PC-3 (cell line): ENCODE measurements around the gene LCE1D. TPM values are rescaled to one million over a fixed set of nuclear protein-coding genes. Genes with fewer than 3 reads are reported as not detected.

Experiments used
- ATAC-seq: fragments of 200-7000 bp; cut with Tn5 transposase; 2 replicates; pipeline ENCODE4 v1.9.1; 2020; ENCODE audit warnings: mild to moderate bottlenecking, moderate library complexity
- Bru-seq: library from RNA; stranded (reverse); fragments of 400-500 nt; gene quantifications from one replicate; lab custom pipeline; 2021; lab: Mats Ljungman, UMichigan
- BruChase-seq, 2 experiments: library from RNA; stranded (reverse); fragments of 400-500 nt; gene quantifications; one replicate each; lab custom pipeline; 2021; lab: Mats Ljungman, UMichigan
- BruUV-seq: library from RNA; stranded (reverse); fragments of 400-500 nt; replicated peaks from 2 replicates; lab custom pipeline; 2021; lab: Mats Ljungman, UMichigan
- CTCF ChIA-PET: fragments of 300-600 bp; sonication (Branson Sonifier 250); formaldehyde crosslinking; loops from one replicate; lab custom pipeline; 2022; ENCODE audit warnings: antibody characterized with exemption; lab: Charles Lee
- POLR2A ChIA-PET: fragments of 300-600 bp; sonication (Branson Sonifier 250); formaldehyde crosslinking; loops from one replicate; lab custom pipeline; 2022; ENCODE audit warnings: antibody characterized with exemption; ENCODE audit not compliant: unreplicated experiment; lab: Charles Lee
- DNase-seq: peaks from one replicate; pipeline ENCODE4 v3.0.0-alpha.2; 2015
- H2AFZ ChIP-seq: fragments of 300-600 bp; sonication (generic); 2 replicates; pipeline ENCODE4 v1.6.0; 2016; ENCODE audit warnings: antibody characterized with exemption, low read length
- H3F3A ChIP-seq: fragments of 300-600 bp; sonication (generic); one replicate; pipeline ENCODE4 v1.6.0; 2017; ENCODE audit warnings: antibody characterized with exemption, low read length, control low read depth, mild to moderate bottlenecking; ENCODE audit not compliant: unreplicated experiment
- H3K27ac ChIP-seq: fragments of 300-600 bp; sonication (generic); 2 replicates; pipeline ENCODE4 v1.5.1; 2016; ENCODE audit warnings: mild to moderate bottlenecking, low read length
- H3K27me3 ChIP-seq: fragments of 300-600 bp; sonication (generic); 2 replicates; pipeline ENCODE4 v1.6.1; 2016; ENCODE audit warnings: low read length, mixed read lengths
- H3K36me3 ChIP-seq: fragments of 300-600 bp; sonication (generic); 2 replicates; pipeline ENCODE4 v1.6.1; 2016; ENCODE audit warnings: low read depth, mixed run types, low read length, mixed read lengths
- H3K4me1 ChIP-seq: fragments of 300-600 bp; sonication (generic); 2 replicates; pipeline ENCODE4 v1.5.1; 2016; ENCODE audit warnings: low read length; ENCODE audit not compliant: insufficient read depth
- H3K4me2 ChIP-seq: fragments of 300-600 bp; sonication (generic); 2 replicates; pipeline ENCODE4 v1.6.0; 2016; ENCODE audit warnings: low read length
- H3K4me3 ChIP-seq: fragments of 300-600 bp; sonication (generic); 2 replicates; pipeline ENCODE4 v1.5.1; 2016; ENCODE audit warnings: mild to moderate bottlenecking, low read length, mixed read lengths
- H3K79me2 ChIP-seq: fragments of 300-600 bp; sonication (generic); 2 replicates; pipeline ENCODE4 v1.6.1; 2017; ENCODE audit warnings: low read length, mixed read lengths
- H3K9ac ChIP-seq: fragments of 300-600 bp; sonication (generic); 2 replicates; pipeline ENCODE4 v1.6.0; 2016; ENCODE audit warnings: mild to moderate bottlenecking, low read length
- H3K9me2 ChIP-seq: fragments of 300-600 bp; sonication (generic); replicated peaks from 2 replicates; pipeline ENCODE4 v1.6.1; 2016; ENCODE audit warnings: mixed run types, low read length, mixed read lengths
- H3K9me3 ChIP-seq: fragments of 300-600 bp; sonication (generic); 2 replicates; pipeline ENCODE4 v1.6.1; 2016; ENCODE audit warnings: low read length, mixed read lengths
- H4K20me1 ChIP-seq: fragments of 300-600 bp; sonication (generic); 2 replicates; pipeline ENCODE4 v1.6.1; 2016; ENCODE audit warnings: low read length, mixed read lengths
- CTCF ChIP-seq: fragments of 300-600 bp; sonication (generic); conservative IDR thresholded peaks from 2 replicates; pipeline ENCODE4 v1.5.1; 2017; ENCODE audit warnings: antibody characterized with exemption, low read depth, mild to moderate bottlenecking, low read length
- EZH2 ChIP-seq: fragments of 300-600 bp; sonication (generic); IDR thresholded peaks from one replicate; pipeline ENCODE4 v1.6.1; 2017; ENCODE audit warnings: antibody characterized with exemption, mild to moderate bottlenecking, low read length; ENCODE audit not compliant: unreplicated experiment
- EZH2phosphoT487 ChIP-seq: fragments of 300-600 bp; sonication (generic); IDR thresholded peaks from 2 replicates; pipeline ENCODE4 v1.6.1; 2018; ENCODE audit warnings: mild to moderate bottlenecking, antibody characterized with exemption, low read length, borderline replicate concordance
- intact Hi-C: fragments of 100-400 bp; cut with micrococcal nuclease; formaldehyde crosslinking; loops from 2 replicates; pipeline ENCODE4 v1.9.0; 2023
- long read RNA-seq: library from polyadenylated mRNA; unstranded; transcript quantifications from one replicate; pipeline ENCODE4 v2.0.0, GENCODE V29; 2021; ENCODE audit not compliant: unreplicated experiment
- total RNA-seq: library from RNA; depleted of rRNA; stranded (reverse); fragments of >200 nt; gene quantifications from 2 replicates; pipeline ENCODE4 v1.2.3, GENCODE V29; 2014; rRNA removed

The LCE1D gene
- total RNA-seq (not detected in 2 replicates), Bru-seq, nascent RNA (not detected), BruChase-seq, experiment 1, labeled RNA remaining after a 6-hour chase (not detected), BruChase-seq, experiment 2, labeled RNA remaining after a 2-hour chase (not detected)
- long read RNA-seq, result 0 reads

- Histone ChIP-seq H3K9me2 (no peaks in the 10 kb centered on the region), H3F3A (no peaks in the 10 kb centered on the region), H3K36me3 (no peaks in the 10 kb centered on the region), H4K20me1 (no peaks in the 10 kb centered on the region), H3K4me2 (no peak within 1 kb of the TSS), H3K79me2 (no peaks in the 10 kb centered on the region), H3K9ac (no peak within 1 kb of the TSS), H2AFZ (no peak within 1 kb of the TSS), H3K4me1 (no peaks in the 10 kb centered on the region), H3K4me3 (no peak within 1 kb of the TSS), H3K9me3 (no peaks in the 10 kb centered on the region), H3K27me3 (peaks cover 5% of the 10 kb centered on the region; the same call in 1 of the 2 replicates), H3K27ac (no peak within 1 kb of the TSS)
- intact Hi-C loops, result no loop called here
- no peak for DNase-seq
- ChIA-PET CTCF (no interaction called here), POLR2A (no interaction called here)
- TF ChIP-seq EZH2 (no peak), CTCF (no peak), EZH2phosphoT487 (no peak)
- no TSS peak for BruUV-seq
- ATAC-seq, result no peak
Measured at GRCh38 chr1:152796421-152796820, at the start of gene LCE1D. Gene LCE1D (plus strand): TSS chr1:152796721. CDS start chr1:152797795, 1,074 bp downstream.

GRCh38 chr1:152747831-152748230 lies 48.7 kb upstream of the LCE1D start:
- H3K9me2 ChIP-seq, result no peaks in the 10 kb centered on the region
- no peaks in the 10 kb centered on the region for H3K79me2 ChIP-seq
- ATAC-seq (no peak), DNase-seq (no peak)
- peaks cover 3% of the 10 kb centered on the region; the same call in 1 of the 2 replicates for H3K27me3 ChIP-seq
- H3K36me3 ChIP-seq, result no peaks in the 10 kb centered on the region
- ChIA-PET CTCF (no interaction called here), POLR2A (no interaction called here)
- TF ChIP-seq EZH2 (no peak), EZH2phosphoT487 (no peak), CTCF (no peak)
- intact Hi-C loops, result no loop called here
- no peak overlapping the region for H2AFZ ChIP-seq
- H4K20me1 ChIP-seq, result no peaks in the 10 kb centered on the region
- H3K4me2 ChIP-seq, result no peak overlapping the region
- no peaks in the 10 kb centered on the region for H3K9me3 ChIP-seq
- no TSS peak for BruUV-seq
- H3F3A ChIP-seq, result no peaks in the 10 kb centered on the region
- peaks cover 23% of the 10 kb centered on the region for H3K4me1 ChIP-seq
- H3K9ac ChIP-seq, result no peak overlapping the region
- H3K27ac ChIP-seq, result no peak overlapping the region
- no peak overlapping the region for H3K4me3 ChIP-seq

- intact Hi-C loops, result no loop called here
- ChIA-PET CTCF (no interaction called here), POLR2A (no interaction called here)
- Histone ChIP-seq H3K9ac (no peak overlapping the region), H3K27ac (no peak overlapping the region), H3K4me1 (peaks cover 12% of the 10 kb centered on the region), H3K27me3 (peaks cover 9% of the 10 kb centered on the region; the same call in 1 of the 2 replicates), H3K4me3 (no peak overlapping the region), H2AFZ (no peak overlapping the region), H3F3A (no peaks in the 10 kb centered on the region), H3K36me3 (no peaks in the 10 kb centered on the region), H3K79me2 (no peaks in the 10 kb centered on the region), H4K20me1 (no peaks in the 10 kb centered on the region), H3K9me3 (no peaks in the 10 kb centered on the region), H3K9me2 (no peaks in the 10 kb centered on the region; the same call in 1 of the 2 replicates), H3K4me2 (peak overlapping the region; percentile 35)
- peak; percentile 91 for ATAC-seq
- DNase-seq, result peak; percentile 89
- no TSS peak for BruUV-seq
- no peak for TF ChIP-seq EZH2
- TF ChIP-seq CTCF, result no peak
- no peak for TF ChIP-seq EZH2phosphoT487
Measured at GRCh38 chr1:152752225-152752624, 44.3 kb upstream of the LCE1D start.
